ENCODE measurements around the gene MLLT3. TPM values are rescaled to one million over a fixed set of nuclear protein-coding genes. Genes with fewer than 3 reads are reported as not detected.

The MLLT3 gene
- total and polyA plus RNA-seq, 2 of the 8 experiments (the other 6 are each of a cell fraction or from before 2014, with no cell fraction given), result 5.9 to 9.6 TPM

- no peak overlapping the region for H2AK5ac ChIP-seq (ENCODE audit: low read depth, low read length)
- 77% methylated on average over 3 of the region's 3 CpGs; no CpG with 5 or more reads in 1 of the 2 experiments for WGBS, 2 experiments (ENCODE audit: extremely low coverage in 1 of 2, insufficient coverage in 1 of 2, insufficient read length in 1 of 2, insufficient replicate concordance in 2 of 2, low coverage in 1 of 2, low lambda C conversion rate in 2 of 2, missing lambda C conversion rate in 1 of 2)
- H2BK120ac ChIP-seq (replicated peaks; ENCODE audit: low read depth, low read length), result no peak overlapping the region
- DNase-seq (ENCODE audit: low read depth in 1 of 2, low spot score in 2 of 2), result no peak
- no peak overlapping the region for H3K23ac ChIP-seq (ENCODE audit: insufficient read length)
- no peak overlapping the region for H4K91ac ChIP-seq (replicated peaks; ENCODE audit: insufficient read length, low read length)
- no peaks in the 10 kb centered on the region for H3K27me3 ChIP-seq (replicated peaks in 1 of 4; ENCODE audit: control insufficient read depth in 3 of 4, extremely low read depth in 1 of 4, insufficient read depth in 3 of 4, low read length in 3 of 4)
- no peak overlapping the region for H4K5ac ChIP-seq (ENCODE audit: insufficient read length, low read depth, low read length)
- no peak overlapping the region for H4K8ac ChIP-seq (ENCODE audit: extremely low read depth, insufficient read depth, low read length)
- no peak overlapping the region for H2BK12ac ChIP-seq (ENCODE audit: low read depth, low read length)
- no peaks in the 10 kb centered on the region for H4K20me1 ChIP-seq (replicated peaks in 1 of 2; ENCODE audit: control insufficient read depth in 1 of 2, insufficient read depth in 2 of 2, low read length in 2 of 2)
- no peak overlapping the region for H3K56ac ChIP-seq (replicated peaks; ENCODE audit: insufficient read length, low read depth, low read length)
- H3K4me2 ChIP-seq (ENCODE audit: insufficient read depth in 1 of 2, low read depth in 2 of 2, low read length in 2 of 2), result no peak overlapping the region
- no peak overlapping the region for H3K27ac ChIP-seq (ENCODE audit: low read depth, low read length)
- no peak overlapping the region for H2AFZ ChIP-seq (ENCODE audit: low read length)
- H3K4me3 ChIP-seq (ENCODE audit: extremely low read depth in 1 of 4, insufficient read depth in 2 of 4, low read depth in 3 of 4, low read length in 4 of 4), result no peak overlapping the region
- H3K79me2 ChIP-seq (ENCODE audit: control insufficient read depth in 1 of 2, insufficient read depth in 2 of 2, low read length in 2 of 2), result no peaks in the 10 kb centered on the region
- H3K14ac ChIP-seq (ENCODE audit: insufficient read length), result no peak overlapping the region
- H2BK20ac ChIP-seq (ENCODE audit: low read length), result no peak overlapping the region
- no peaks in the 10 kb centered on the region for H3K79me1 ChIP-seq (ENCODE audit: low read depth, low read length)
- CTCF ChIA-PET (ENCODE audit: partially characterized antibody), result interaction anchor here (0.6 kb wide), 1 partner anchor 851 kb away, joined by 3 read pairs; no protein-coding TSS in a partner anchor
- H3K36me3 ChIP-seq (ENCODE audit: control insufficient read depth in 2 of 4, insufficient read depth in 4 of 4, low read length in 3 of 4), result no peaks in the 10 kb centered on the region
- H3K4ac ChIP-seq (replicated peaks; ENCODE audit: insufficient read length, low read depth, low read length), result no peak overlapping the region
- FAIRE-seq, result no peak
- H3K9ac ChIP-seq (replicated peaks in 1 of 4; ENCODE audit: extremely low read depth in 1 of 4, low read depth in 3 of 4, low read length in 3 of 4), result no peak overlapping the region
- no peaks in the 10 kb centered on the region for H3K23me2 ChIP-seq (ENCODE audit: low read depth, low read length)
- H2BK15ac ChIP-seq (ENCODE audit: low read length), result no peak overlapping the region
- TF ChIP-seq EZH2 (IDR thresholded peaks at IDR 0.05; ENCODE audit: low read depth, low read length, severe bottlenecking) (no peak), EP300 (IDR thresholded peaks at IDR 0.05; ENCODE audit: borderline replicate concordance in 1 of 2, low read depth in 2 of 2, low read length in 2 of 2) (no peak), POU5F1 (IDR thresholded peaks at IDR 0.05; ENCODE audit: low read depth, low read length) (no peak), SIX5 (IDR thresholded peaks at IDR 0.05; ENCODE audit: low read depth, low read length) (no peak), SP2 (IDR thresholded peaks at IDR 0.05; ENCODE audit: low read length) (no peak)
- H3K9me3 ChIP-seq (ENCODE audit: insufficient read depth in 2 of 2, low read depth in 1 of 2, low read length in 1 of 2), result no peaks in the 10 kb centered on the region
- H3K18ac ChIP-seq (ENCODE audit: extremely low read depth, low read length), result no peak overlapping the region
- peaks cover 0 to 12% (median 3%) of the 10 kb centered on the region in 4 experiments; a peak in 4 of 7 replicates for H3K4me1 ChIP-seq (replicated peaks in 1 of 4; ENCODE audit: control insufficient read depth in 3 of 4, insufficient read depth in 4 of 4, low read length in 3 of 4)
- POLR2A ChIA-PET (ENCODE audit: partially characterized antibody), result no interaction called here
- no peak overlapping the region for H2BK5ac ChIP-seq (ENCODE audit: low read depth, low read length)
These were observed 142.1 kb downstream of the MLLT3 start for GRCh38 chr9:20480249-20480648.

Data from H1 (cell line).